Measurements from ENCODE around the gene SLC26A2. TPM values are rescaled to one million over a fixed set of nuclear protein-coding genes. Genes with fewer than 3 reads are reported as not detected.

Gene SLC26A2
- total and polyA plus RNA-seq, 2 of the 8 experiments (the other 6 are each of a cell fraction or from before 2014, with no cell fraction given), result 3.7 to 11.4 TPM

DNA sequence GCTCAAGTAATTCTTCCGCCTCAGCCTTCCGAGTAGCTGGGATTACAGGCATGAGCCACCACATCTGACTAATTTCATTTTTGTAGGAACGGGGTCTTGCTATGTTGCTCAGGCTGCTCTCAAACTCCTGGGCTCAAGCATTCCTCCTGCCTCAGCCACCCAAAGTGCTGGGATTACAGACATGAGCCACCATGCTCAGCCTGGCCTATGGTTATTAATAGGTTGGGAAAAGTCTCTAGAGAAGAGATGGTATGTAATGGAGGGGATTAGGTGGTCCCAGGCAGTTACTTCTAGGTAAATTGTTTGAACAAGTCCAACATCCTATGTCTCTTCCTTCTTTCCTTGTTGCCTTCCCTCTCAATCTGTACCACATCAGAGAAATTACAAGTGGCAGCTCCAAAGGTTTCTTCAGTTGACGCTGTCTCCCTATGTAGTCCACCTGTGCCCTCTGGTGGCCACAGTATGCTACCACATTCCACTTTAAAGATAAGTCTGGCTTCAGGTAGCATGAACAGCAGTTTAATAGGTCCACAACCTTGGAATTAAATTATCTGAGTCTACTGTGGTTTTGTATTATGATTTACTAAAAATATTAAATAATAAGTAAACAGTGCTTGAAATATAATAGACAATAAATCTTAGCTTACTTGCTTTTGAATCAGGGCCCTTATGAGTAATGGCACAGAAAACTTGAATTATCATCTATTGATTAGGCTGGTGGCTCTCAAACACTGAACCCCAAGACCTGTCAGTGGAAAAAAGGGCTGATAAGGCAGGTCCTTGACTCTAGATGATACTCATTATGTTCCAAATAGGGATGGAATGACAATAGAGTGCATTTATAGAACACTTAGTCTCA, 30.2 kb downstream of the SLC26A2 start:
- H2BK12ac ChIP-seq (ENCODE audit: low read depth, low read length), result no peak overlapping the region
- DNase-seq (ENCODE audit: low read depth in 1 of 2, low spot score in 2 of 2) (peak in 1 of 2 experiments; percentile 65), FAIRE-seq (peak; percentile 92)
- H4K8ac ChIP-seq (ENCODE audit: extremely low read depth, insufficient read depth, low read length), result no peak overlapping the region
- no peak overlapping the region for H3K9ac ChIP-seq (replicated peaks in 1 of 4; ENCODE audit: extremely low read depth in 1 of 4, low read depth in 3 of 4, low read length in 3 of 4)
- no peaks in the 10 kb centered on the region for H3K27me3 ChIP-seq (replicated peaks in 1 of 4; ENCODE audit: control insufficient read depth in 3 of 4, extremely low read depth in 1 of 4, insufficient read depth in 3 of 4, low read length in 3 of 4)
- no peak overlapping the region for H2BK120ac ChIP-seq (replicated peaks; ENCODE audit: low read depth, low read length)
- no peak overlapping the region for H4K5ac ChIP-seq (ENCODE audit: insufficient read length, low read depth, low read length)
- no peaks in the 10 kb centered on the region for H3K4me1 ChIP-seq (replicated peaks in 1 of 4; ENCODE audit: control insufficient read depth in 3 of 4, insufficient read depth in 4 of 4, low read length in 3 of 4)
- H2BK20ac ChIP-seq (ENCODE audit: low read length), result no peak overlapping the region
- no peak overlapping the region for H3K14ac ChIP-seq (ENCODE audit: insufficient read length)
- H3K9me3 ChIP-seq (ENCODE audit: insufficient read depth in 2 of 2, low read depth in 1 of 2, low read length in 1 of 2), result no peaks in the 10 kb centered on the region
- ChIA-PET POLR2A (ENCODE audit: partially characterized antibody) (interaction anchor here (1.0 kb wide), 1 partner anchor 9 kb away, joined by 5 read pairs; the partner anchor contains the start of genes HMGXB3 and TIGD6), CTCF (ENCODE audit: partially characterized antibody) (interaction anchor here (0.6 to 6.1 kb wide), 58 partner anchors 10 to 399 kb away, joined by 3 to 172 read pairs (median 4); partner anchors contain the start of genes HMGXB3, SLC26A2 and TIGD6)
- H4K91ac ChIP-seq (replicated peaks; ENCODE audit: insufficient read length, low read length), result no peak overlapping the region
- H2AFZ ChIP-seq (ENCODE audit: low read length), result no peak overlapping the region
- H3K23ac ChIP-seq (ENCODE audit: insufficient read length), result no peak overlapping the region
- no peak overlapping the region for H2BK5ac ChIP-seq (ENCODE audit: low read depth, low read length)
- H2AK5ac ChIP-seq (ENCODE audit: low read depth, low read length), result no peak overlapping the region
- H3K4ac ChIP-seq (replicated peaks; ENCODE audit: insufficient read length, low read depth, low read length), result no peak overlapping the region
- WGBS, 2 experiments (ENCODE audit: extremely low coverage in 1 of 2, insufficient coverage in 1 of 2, insufficient read length in 1 of 2, insufficient replicate concordance in 2 of 2, low coverage in 1 of 2, low lambda C conversion rate in 2 of 2, missing lambda C conversion rate in 1 of 2), result 62% methylated on average over 4 of the region's 4 CpGs; no CpG with 5 or more reads in 1 of the 2 experiments
- no peaks in the 10 kb centered on the region for H3K79me1 ChIP-seq (ENCODE audit: low read depth, low read length)
- no peak overlapping the region for H3K56ac ChIP-seq (replicated peaks; ENCODE audit: insufficient read length, low read depth, low read length)
- no peak overlapping the region for H2BK15ac ChIP-seq (ENCODE audit: low read length)
- no peak overlapping the region for H3K4me2 ChIP-seq (ENCODE audit: insufficient read depth in 1 of 2, low read depth in 2 of 2, low read length in 2 of 2)
- no peaks in the 10 kb centered on the region; a peak in 1 of 8 replicates for H3K36me3 ChIP-seq (ENCODE audit: control insufficient read depth in 2 of 4, insufficient read depth in 4 of 4, low read length in 3 of 4)
- TF ChIP-seq TEAD4 (IDR thresholded peaks at IDR 0.05; ENCODE audit: low read depth, low read length), result peak; percentile 74
- no peak for TF ChIP-seq SIX5 (IDR thresholded peaks at IDR 0.05; ENCODE audit: low read depth, low read length)
- TF ChIP-seq SIRT6 (IDR thresholded peaks at IDR 0.05; ENCODE audit: low read length), result no peak
- TF ChIP-seq RAD21 (IDR thresholded peaks at IDR 0.05 in 1 of 2, conservative IDR thresholded peaks at IDR 0.05 in 1 of 2; ENCODE audit: low read depth in 2 of 2, low read length in 2 of 2), result peak; percentile 98
- TF ChIP-seq KDM4A (IDR thresholded peaks at IDR 0.05; ENCODE audit: low read depth, low read length, severe bottlenecking), result no peak
- 0 out of 2 replicates have a peak, but pooled peaks have one; percentile 4 for TF ChIP-seq YY1 (IDR thresholded peaks at IDR 0.05; ENCODE audit: low read depth, low read length)
- TF ChIP-seq, protein P1, sequence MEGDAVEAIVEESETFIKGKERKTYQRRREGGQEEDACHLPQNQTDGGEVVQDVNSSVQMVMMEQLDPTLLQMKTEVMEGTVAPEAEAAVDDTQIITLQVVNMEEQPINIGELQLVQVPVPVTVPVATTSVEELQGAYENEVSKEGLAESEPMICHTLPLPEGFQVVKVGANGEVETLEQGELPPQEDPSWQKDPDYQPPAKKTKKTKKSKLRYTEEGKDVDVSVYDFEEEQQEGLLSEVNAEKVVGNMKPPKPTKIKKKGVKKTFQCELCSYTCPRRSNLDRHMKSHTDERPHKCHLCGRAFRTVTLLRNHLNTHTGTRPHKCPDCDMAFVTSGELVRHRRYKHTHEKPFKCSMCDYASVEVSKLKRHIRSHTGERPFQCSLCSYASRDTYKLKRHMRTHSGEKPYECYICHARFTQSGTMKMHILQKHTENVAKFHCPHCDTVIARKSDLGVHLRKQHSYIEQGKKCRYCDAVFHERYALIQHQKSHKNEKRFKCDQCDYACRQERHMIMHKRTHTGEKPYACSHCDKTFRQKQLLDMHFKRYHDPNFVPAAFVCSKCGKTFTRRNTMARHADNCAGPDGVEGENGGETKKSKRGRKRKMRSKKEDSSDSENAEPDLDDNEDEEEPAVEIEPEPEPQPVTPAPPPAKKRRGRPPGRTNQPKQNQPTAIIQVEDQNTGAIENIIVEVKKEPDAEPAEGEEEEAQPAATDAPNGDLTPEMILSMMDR (IDR thresholded peaks at IDR 0.05; ENCODE audit: control extremely low read depth in 1 of 3, insufficient read depth in 1 of 3, low read depth in 1 of 3, low read length in 3 of 3), result peak; percentile 53 to 92 (median 89)
- TF ChIP-seq HDAC6 (IDR thresholded peaks at IDR 0.05; ENCODE audit: low read depth, low read length), result no peak
- H4K20me1 ChIP-seq (replicated peaks in 1 of 2; ENCODE audit: control insufficient read depth in 1 of 2, insufficient read depth in 2 of 2, low read length in 2 of 2), result no peaks in the 10 kb centered on the region
- H3K23me2 ChIP-seq (ENCODE audit: low read depth, low read length), result no peaks in the 10 kb centered on the region
- no peak overlapping the region for H3K4me3 ChIP-seq (ENCODE audit: extremely low read depth in 1 of 4, insufficient read depth in 2 of 4, low read depth in 3 of 4, low read length in 4 of 4)
- no peak overlapping the region for H3K18ac ChIP-seq (ENCODE audit: extremely low read depth, low read length)
- no peaks in the 10 kb centered on the region for H3K79me2 ChIP-seq (ENCODE audit: control insufficient read depth in 1 of 2, insufficient read depth in 2 of 2, low read length in 2 of 2)
- H3K27ac ChIP-seq (ENCODE audit: low read depth, low read length), result no peak overlapping the region
